ENCODE data around the gene BAIAP2L2.
"Not testable (repeated sequence)": the region's sequence is repeated elsewhere in the genome, so short reads cannot be mapped to it uniquely, and the experiment has no call there.

BAIAP2L2 gene, protein sequence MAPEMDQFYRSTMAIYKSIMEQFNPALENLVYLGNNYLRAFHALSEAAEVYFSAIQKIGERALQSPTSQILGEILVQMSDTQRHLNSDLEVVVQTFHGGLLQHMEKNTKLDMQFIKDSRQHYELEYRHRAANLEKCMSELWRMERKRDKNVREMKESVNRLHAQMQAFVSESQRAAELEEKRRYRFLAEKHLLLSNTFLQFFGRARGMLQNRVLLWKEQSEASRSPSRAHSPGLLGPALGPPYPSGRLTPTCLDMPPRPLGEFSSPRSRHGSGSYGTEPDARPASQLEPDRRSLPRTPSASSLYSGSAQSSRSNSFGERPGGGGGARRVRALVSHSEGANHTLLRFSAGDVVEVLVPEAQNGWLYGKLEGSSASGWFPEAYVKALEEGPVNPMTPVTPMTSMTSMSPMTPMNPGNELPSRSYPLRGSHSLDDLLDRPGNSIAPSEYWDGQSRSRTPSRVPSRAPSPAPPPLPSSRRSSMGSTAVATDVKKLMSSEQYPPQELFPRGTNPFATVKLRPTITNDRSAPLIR

DNA sequence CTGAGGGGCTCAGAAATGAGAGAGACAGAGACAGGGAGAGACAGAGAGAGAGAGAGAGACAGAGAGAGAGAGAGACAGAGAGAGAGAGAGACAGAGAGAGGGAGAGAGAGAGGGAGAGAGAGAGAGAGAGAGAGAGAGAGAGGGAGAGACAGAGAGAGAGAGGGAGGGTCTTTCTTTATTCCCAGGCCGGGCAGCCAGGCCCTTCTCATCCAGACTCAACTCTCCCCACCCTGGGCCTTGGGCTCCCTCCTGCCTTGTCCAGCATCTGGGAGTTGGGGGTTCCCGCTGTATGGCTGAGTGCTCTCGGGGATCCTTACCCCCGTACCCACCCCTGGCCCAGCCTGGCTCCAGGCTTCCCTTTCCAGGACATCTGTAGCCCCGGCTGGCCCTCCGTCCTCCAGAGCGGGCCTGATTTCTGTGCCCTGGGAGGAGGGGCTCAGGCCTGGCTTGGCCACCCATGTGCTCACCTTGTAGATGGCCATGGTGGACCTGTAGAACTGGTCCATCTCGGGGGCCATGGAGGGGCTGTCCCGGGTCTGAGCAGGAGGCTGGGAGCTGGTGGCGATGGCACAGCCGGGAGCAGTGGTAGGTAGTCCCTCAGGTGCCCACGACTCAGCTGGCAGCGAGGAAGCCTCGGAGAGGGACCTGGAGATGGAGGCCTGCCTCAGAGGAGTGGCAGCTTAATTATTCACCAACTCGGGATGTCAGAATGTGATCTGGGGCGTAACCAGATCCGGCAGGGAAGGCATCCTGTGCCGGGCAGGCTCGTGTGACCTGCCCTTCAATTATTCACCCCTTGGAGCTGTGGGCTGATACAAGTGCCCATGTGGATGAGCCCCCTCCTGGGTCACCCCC is at the start of gene BAIAP2L2:
Gene BAIAP2L2, minus strand, starts transcription at position 677 of the 855 bp plus-strand sequence. Its CDS starts 159 bp downstream, at position 518.
- no peak for DNase-seq

DNA sequence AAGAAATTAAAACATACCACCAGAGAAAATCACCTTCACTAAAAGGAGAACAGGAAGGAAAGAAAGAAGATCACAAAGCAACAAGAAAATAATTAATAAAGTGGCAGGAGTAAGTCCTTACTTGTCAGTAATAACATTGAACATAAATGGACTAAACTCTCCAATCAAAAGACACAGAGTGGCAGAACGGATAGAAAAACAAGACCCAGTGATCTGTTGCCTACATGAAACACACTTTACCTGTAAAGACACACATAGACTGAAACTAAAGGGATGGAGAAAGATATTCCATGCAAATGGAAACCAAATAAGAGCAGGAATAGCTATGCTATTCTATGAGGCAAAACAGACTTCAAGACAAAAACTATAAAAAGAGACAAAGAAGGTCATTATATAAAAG is 45.2 kb upstream of the BAIAP2L2 start:
- no peak for DNase-seq

DNA sequence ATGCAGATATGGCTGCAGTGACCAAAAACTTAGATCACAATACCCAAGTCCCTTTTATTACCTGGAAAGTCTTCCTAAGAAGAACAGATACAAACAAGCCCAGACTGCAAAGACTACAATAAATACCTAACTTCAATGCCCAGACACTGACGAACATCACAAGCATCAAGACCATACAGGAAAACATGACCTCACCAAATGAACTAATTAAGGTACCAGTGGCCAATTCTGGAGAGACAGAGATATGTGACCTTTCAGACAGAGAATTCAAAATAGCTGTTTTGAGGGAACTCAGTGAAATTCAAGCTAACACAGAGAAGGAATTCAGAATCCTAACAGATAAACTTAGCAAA is 44.1 kb upstream of the BAIAP2L2 start:
- DNase-seq: not testable (repeated sequence)

DNA sequence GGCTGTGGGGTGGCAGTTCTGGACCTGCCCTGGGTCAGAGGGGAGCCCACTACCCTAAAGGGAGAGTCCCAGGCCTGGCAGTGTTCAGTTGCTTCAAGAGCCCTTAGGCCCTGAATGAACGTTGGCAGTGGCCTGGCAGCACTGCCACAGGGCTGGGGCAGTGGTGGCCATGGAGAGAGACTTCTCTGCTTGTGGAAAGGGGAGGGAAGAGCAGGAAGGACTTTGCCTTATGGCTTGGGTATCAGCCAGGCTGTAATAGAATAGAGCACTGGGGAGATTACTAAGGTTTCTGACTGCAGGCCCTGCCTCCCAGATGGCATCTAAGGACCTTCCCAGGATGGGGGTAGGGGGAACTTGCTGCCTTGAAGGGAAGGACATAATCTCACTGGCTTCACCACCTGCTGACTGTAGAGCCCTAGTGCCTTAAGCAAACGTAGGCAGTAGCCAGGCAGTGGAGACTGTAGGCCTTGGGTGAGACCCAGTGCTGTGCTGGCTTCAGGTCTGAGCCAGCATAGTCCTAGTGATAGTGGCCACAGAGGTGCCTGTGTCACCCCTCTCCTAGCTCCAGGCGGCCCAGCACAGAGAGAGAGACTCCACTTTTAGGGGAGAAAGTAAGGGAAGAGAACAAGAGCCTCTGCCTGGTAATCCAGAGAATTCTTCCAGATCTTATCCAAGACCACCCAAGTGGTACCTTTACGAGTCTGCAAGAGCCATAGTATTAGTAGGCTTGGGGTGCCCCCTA is 43.5 kb upstream of the BAIAP2L2 start:
- DNase-seq: no peak

DNA sequence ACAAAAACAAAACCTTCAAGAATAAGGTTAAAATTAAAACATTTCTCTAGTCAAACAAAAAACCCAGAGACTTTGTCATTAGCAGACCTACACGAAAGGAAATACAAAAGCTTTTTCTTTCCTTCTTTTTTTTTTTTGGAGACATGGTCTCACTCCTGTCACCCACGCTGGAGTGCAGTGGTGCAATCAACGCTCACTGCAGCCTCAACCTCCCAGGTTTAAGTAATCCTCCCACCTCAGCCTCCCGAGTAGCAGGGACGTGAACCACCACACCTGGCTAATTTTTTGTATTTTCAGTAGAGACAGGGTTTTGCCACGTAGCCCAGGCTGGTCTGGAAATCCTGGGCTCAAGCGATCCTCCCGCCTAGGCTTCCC is 40.6 kb upstream of the BAIAP2L2 start:
- DNase-seq: no peak

DNA sequence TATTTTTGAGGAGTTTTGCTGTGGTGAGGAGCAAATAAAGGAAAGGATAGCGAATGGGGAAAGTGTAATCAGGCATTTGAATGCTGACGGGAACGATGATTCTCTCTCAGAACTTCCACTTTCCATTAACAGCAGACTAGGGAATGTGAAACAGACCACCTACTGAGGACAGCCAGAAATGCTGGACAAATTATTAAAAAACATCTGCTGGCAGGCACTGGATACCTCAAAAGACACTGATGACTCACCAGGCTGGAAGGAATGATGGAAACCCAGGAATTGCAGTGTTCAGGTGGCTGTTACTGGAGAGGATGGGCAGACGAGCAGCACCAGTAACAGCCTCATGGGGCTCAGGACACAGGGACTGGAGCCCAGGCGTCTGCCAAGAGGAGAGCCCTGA is 37.8 kb upstream of the BAIAP2L2 start:
- no peak for DNase-seq

DNA sequence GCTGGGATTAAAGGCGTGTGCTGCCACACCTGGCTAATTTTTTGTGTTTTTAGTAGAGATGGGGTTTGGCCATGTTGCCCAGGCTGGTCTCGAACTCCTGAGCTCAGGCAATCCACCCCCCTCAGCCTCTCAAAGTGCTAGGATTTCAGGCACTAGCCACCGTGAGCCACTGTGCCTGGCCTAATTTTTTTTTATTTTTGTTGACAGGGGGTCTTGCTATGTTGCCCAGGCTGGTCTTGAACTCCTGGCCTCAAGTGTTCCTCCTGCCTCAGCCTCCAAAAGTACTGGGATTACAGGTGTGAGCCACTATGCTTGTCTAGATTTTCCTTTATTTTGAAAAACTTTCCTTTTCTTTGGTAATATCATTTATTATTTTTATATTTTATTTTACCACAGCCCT is 35.7 kb upstream of the BAIAP2L2 start:
- not testable (repeated sequence) for DNase-seq

DNA sequence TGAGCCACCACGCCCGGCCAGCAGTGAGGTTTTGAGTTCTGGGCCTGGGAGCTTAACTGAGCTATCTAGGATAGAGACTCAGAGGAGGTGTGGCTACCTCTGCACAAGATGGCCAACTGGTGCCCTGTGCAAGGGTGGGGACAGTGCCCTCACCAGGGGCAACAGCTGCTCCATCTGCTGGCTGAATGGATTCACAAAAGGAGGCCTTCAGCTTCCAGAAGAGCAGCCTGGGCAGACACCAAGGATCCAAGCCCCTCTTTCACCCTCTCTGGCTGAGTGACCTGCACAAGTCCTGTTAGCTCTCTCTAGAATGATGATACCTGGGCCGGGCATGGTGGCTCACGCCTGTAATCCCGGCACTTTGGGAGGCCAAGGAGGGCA is 33.5 kb upstream of the BAIAP2L2 start:
- DNase-seq: no peak

DNA sequence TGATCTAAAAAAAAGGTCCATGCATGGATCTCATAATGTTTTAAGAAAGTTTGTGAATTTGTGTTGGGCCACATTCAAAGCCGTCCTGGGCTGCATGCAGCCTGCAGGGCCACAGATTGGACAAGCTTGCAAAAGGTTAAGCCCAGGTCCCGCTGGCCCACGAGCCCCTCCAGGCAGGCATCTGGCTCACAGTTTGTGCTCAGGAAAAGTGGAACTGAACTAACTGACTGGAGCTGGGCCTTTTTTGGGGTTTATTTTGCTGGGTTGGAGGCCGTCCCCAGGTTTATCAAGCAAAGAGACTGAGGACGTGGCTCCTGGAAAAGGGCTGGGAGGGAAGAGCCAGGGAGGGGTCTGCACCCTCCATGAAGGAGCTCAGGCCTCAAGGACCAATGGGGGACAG is 32.1 kb upstream of the BAIAP2L2 start:
- DNase-seq: no peak

DNA sequence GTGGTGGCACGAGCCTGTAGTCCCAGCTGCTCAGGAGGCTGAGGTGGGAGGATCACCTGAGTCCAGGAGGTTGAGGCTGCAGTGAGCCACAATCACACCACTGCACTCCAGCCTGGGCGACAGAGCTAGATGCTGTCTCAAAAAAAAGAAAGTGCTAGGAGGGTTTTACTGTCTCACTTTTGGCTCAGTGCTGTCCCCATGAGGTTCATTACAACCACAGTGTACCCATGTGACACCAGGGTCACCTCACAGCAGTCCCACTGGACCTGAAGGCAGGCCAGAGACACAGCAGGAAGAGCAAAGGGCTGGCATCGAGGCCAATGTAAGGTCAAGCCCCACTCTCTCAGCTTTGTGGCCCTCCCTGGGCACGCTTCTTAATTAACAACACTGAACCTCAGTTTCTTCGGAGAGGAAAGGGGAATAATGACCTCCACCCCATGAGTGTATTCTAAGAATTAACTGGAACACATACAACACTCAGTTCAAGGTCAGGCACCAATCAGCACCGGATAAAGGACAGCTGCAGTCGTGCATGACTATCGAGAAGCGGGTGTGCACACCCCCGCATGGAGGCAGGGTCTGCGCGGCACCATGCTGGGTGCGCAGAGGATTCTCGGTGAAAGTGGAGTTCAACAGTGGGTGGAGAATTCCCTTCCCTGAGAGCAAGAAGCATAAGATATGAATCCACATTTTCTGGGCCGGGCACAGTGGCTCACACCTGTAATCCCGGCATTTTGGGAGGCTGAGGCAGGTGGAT is 30.9 kb upstream of the BAIAP2L2 start:
- no peak for DNase-seq

DNA sequence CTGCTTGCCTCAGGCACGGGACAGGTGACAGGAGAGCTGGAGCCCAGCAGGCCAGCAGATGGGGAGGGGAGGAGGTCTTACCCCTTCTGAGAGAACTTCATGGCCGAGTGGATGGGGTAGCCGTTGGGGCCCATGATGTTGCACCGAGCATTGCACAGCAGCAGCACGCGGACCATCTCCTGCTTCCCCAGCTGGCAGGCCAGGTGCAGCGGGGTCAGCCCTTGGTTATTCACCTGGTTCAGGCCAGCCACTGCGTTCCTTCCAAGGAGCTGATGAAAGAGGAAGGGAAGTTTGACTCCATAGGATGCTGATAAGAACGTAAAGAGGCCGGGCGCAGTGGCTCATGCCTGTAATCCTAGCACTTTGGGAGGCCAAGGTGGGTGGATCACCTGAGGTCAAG is 29.4 kb upstream of the BAIAP2L2 start:
- no peak for DNase-seq

DNA sequence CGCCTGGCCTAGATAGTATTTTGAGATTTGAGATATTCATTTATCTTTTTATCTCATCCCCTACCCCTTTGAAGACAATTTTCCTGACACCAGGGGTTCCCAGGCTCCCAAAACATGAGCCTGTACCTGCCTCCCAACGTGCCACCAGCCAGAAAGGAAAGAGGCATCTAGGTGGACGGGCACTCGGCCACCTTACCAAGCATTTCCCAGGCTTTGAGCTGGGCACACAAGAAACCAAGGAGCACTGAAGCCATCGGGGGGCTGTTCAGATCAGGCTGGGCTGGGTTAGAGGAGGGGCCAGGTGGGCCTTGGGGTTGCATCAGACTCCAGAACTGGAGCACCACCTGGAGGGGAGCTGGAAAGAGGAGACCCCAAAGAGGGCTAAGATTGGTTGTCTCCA is 28.5 kb upstream of the BAIAP2L2 start:
- no peak for DNase-seq

DNA sequence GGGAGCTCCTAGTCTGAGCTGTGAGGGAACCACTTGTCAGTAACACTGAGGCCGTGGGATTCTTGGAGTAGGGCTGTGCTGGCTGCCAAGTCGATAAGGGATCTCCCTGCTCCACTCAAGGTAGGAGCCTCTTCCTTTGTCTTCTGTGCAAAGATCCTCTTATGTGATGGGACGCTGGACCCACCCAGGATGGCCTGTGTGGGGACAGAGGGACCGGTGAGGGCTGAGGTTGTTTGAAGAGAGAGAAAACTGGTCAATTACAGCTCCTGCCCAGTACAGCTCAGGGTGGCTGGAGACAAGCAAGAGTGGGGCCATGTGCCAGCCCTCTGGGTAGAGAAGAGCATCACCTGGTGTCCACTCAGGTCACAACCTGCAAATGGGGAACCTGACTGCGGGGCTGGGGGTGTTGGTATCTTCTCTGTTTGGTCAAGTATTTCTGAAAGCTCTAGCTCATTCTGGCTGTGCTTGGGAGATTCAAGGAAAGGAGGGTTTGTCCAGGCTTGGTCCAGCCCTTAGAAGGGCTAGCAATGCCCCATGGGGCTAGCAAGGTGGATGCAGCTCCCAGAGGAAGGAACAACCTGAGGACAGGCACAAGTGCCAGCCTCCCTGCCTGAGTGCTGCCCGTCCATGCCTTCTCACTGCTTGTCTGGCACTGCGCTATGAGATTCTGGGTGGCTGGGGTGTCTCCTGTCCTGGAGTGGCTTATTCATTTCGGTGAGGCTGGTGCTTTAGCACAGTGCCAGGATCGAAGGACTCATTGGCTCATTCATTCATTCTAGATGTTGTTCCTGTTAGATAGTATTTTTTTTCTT is 27.6 kb upstream of the BAIAP2L2 start:
- no peak for DNase-seq

DNA sequence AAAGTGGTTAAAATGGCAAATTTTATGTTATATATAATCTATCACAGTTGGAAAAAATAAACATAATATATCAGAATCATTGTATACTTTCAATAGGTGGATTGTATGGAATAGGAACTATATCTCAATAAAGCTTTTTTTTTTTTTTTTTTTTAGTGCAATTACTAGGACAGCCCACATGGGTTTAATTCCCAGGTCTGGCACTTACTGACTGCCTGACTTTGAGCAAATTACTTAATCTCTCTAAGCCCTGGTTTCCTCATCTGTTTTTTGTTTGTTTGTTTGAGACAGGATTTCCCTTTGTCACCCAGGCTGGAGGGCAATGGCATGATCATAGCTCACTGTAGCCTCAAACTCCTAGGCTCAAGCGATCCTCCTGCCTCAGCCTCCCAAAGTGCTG is 26.1 kb upstream of the BAIAP2L2 start:
- no peak for DNase-seq

DNA sequence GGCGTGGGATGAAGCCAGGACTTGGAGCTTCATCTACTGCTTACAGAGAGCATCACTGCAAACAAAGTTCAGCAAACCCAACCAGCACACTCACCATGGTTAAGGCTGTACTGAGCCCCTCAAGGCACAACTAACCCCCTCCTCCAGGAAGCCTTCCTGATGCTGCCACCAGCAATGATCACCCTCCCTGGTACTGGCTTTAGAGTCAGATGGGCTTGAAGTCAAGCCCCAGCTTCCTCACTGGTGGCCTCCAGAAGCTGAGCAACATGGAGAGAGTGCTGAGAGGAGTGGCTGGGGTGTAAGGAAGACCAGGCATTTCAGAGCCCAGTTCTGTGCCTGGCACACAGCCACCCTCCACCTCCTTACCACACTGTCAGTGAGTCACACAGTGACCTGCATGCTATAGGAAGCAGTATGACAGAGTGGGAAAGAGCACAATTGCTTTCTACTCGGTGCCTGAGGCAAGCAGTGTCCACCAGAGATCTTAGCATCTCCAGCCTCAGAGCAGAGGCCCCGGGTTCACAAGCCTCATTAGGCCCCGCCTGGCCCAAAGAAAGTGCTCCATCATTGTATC is 24.7 kb upstream of the BAIAP2L2 start:
- DNase-seq: no peak

DNA sequence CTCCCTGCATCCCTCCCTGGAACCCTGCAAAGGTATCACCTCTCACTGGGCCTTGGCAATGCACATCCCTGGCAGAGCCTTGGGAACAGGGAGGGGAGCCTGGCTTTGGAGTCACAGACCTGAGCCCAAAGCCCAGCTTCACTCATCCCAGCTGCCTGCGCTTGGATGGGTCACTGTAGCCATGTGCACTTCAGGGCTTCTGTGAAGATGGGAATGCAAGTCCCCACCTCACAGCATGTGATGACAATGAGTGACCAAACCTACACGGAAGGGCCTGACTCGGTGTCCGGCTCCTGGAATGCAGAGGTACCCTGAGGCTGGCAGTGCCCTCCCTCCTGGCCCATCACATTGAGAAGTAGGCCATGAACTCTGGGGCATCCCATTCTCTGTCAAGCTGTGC is 22.8 kb upstream of the BAIAP2L2 start:
- no peak for DNase-seq

DNA sequence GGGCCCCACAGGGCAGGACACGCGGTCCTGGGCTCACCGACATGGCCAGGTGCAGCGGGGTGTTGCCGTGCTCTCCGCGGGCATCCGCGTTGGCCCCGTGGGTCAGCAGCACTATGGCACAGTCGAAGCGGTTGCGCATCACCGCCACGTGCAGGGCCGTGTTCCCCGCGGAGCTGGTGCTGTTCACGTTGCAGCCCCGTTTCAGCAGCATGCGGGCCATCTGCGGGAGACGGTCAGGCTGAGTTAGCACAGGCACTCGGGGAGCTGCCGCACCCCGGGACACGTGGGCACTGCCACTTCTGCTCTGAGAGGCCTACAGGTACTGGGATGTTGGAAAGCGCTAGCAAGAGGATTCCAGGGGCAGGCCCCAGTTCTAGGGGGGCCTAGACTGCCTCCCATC is 22.3 kb upstream of the BAIAP2L2 start:
- no peak for DNase-seq

DNA sequence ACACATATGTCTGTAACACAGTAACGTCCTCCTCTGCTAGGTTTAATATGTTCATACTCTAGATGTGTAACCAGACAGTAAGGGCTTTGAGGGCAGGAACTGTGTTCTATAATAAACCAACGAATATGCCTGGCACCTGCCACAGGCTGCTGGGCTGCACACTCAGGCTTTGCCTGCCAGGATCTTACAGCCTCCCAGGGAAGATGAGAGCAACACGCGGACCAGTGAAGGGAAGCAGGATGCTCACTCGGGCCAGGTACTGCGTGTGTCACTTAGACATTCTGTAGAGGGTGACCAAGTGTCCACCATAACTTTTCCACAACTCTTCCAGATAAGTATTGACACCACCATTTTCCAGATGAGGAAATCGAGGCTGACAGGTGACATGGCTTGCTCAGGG is 21.7 kb upstream of the BAIAP2L2 start:
- DNase-seq: no peak

DNA sequence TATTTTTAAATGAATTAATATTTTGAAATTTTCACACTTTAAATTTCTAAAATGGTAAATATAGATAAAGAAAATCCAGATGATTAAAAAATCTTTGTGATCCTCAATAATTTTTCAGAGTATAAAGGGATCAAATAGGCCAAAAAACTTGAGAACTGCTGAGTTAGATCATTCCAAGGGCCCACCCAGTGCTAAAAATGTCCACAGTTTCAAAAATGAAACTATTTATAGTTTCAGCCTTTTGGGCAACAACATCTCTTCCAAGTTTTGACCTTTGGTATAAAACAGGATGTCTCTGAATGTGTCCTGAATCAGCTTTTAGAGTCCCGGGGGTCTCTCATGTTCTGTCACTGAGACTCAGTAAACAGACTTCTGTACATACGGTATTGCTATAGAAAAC is 20.9 kb upstream of the BAIAP2L2 start:
- DNase-seq: no peak

DNA sequence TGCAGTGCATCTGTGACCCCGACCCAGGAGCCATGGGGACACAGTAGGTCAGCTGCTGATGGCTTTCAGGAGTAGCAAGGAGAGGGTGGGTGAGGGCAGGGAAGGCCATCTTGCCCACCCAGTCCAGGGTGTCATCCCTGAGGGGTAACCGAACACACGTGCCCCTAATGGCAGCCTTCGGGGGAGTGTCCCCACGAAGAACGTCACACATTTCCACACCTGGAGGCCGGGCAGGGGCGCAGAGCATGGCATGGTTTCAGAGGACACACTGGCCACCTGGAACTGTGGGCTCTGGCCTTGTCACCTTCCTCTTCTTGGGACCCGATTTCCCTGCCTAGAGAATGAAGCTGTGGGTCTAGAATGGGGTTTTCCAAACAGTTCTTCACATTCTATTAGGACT is 19.4 kb upstream of the BAIAP2L2 start:
- DNase-seq: no peak

DNA sequence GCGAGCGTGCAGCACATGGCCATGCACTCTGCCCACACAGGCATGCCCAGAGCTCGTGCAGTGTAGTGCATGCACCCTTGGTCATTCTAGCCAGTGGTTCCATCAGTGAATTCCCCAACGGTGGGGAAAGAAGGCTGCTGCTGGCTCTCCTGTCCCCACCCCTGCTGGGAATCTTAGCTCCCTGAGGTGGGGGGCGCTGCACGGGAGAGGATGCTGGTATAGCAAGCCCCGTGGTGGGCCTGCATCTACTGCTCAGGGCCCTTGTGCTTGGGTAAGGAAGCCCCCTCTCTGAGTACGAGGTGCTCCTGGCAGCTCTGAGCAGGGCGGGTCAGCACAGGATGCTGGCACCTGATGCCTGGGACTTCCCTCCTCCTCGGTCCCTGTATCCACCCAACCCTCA is 18.5 kb upstream of the BAIAP2L2 start:
- no peak for DNase-seq
